ENCODE data around the gene TMEM256. TPM values are rescaled to one million over a fixed set of nuclear protein-coding genes. Genes with fewer than 3 reads are reported as not detected.
A peak's percentile ranks its signal among the peaks of the same experiment; 100 is the strongest.

The TMEM256 gene
- total and polyA plus RNA-seq, 7 experiments from 2014 or later = 31.5 to 64.9 (median 48.2) TPM

- Histone ChIP-seq H3K4me3 (ENCODE audit: low read length) (peak within 1 kb of the TSS; percentile 36), H3K9me3 (ENCODE audit: control insufficient read depth in 2 of 3, low read length in 3 of 3) (no peaks in the 10 kb centered on the region), H3K36me3 (ENCODE audit: control insufficient read depth in 2 of 3, insufficient read depth in 3 of 3, low read length in 3 of 3) (no peaks in the 10 kb centered on the region), H3K27ac (ENCODE audit: low read depth, low read length) (peak within 1 kb of the TSS; percentile 42), H3K27me3 (ENCODE audit: control insufficient read depth in 2 of 2, insufficient read depth in 2 of 2, low read length in 2 of 2) (peaks cover 12 to 24% of the 10 kb centered on the region in 2 donors), H3K4me1 (ENCODE audit: control insufficient read depth in 2 of 2, insufficient read depth in 2 of 2, low read length in 2 of 2) (peaks cover 16 to 47% of the 10 kb centered on the region in 2 donors)
- H3K36me3 Mint-ChIP-seq = peaks cover 0 to 31% (median 0%) of the 10 kb centered on the region in 5 donors
- peak within 1 kb of the TSS; percentile 78 to 96 (median 86) for H3K4me3 Mint-ChIP-seq
- peaks cover 28 to 54% (median 46%) of the 10 kb centered on the region in 7 donors for H3K4me1 Mint-ChIP-seq
- peaks cover 35 to 50% (median 46%) of the 10 kb centered on the region in 5 donors for H3K27me3 Mint-ChIP-seq
- CTCF ChIA-PET = interaction anchor here (0.8 to 5.2 kb wide), 3 partner anchors 84 to 121 kb away, joined by 3 to 67 read pairs (median 5); partner anchors contain the start of genes KCTD11 and TMEM95
- ATAC-seq (no peak), DNase-seq (peak in 1 of 9 donors; percentile 42)
- POLR2A ChIA-PET = interaction anchor here (0.7 to 7.5 kb wide), 7 partner anchors 12 to 150 kb away, joined by 3 to 79 read pairs (median 3); partner anchors contain the start of genes ACAP1, POLR2A and SOX15
- peaks cover 0 to 3% (median 0%) of the 10 kb centered on the region in 11 donors for H3K9me3 Mint-ChIP-seq
- intact Hi-C loops (cut with micrococcal nuclease) = loop anchor here (5.0 to 10.0 kb wide), 3 partner anchors 187 to 425 kb away; partner anchors contain the start of genes CTDNEP1 (in 1 of the 2), ELP5 (in 1 of the 2) and RNASEK (in 1 of the 2)
- peak within 1 kb of the TSS; percentile 33 to 76 (median 67) for H3K27ac Mint-ChIP-seq
Measured at GRCh38 chr17:7439462-7440112, 35.7 kb upstream of the TMEM256 start, which contains the start of gene FGF11. Gene FGF11 (plus strand): TSS chr17:7439512. CDS start chr17:7439621, 109 bp downstream.

GRCh38 chr17:7438656-7439460 is 35.0 kb upstream of the TMEM256 start:
- H3K27me3 ChIP-seq (ENCODE audit: control insufficient read depth in 2 of 2, insufficient read depth in 2 of 2, low read length in 2 of 2) = peaks cover 12 to 17% of the 10 kb centered on the region in 2 donors
- peak overlapping the region in 8 of 9 donors; percentile 24 to 76 (median 68) for H3K27ac Mint-ChIP-seq

GRCh38 chr17:7437950-7438614 is 34.2 kb upstream of the TMEM256 start:
- ATAC-seq = no peak
- intact Hi-C loops (cut with micrococcal nuclease) = loop anchor here (1.0 to 10.0 kb wide), 8 partner anchors 40 to 423 kb away; partner anchors contain the start of genes CTDNEP1 (in 1 of the 2), ELP5 (in 1 of the 2), RNASEK (in 1 of the 2) and SENP3 (in 1 of the 2)
- DNase-seq = peak; percentile 36 to 83 (median 54)
- Mint-ChIP-seq H3K27ac (peak overlapping the region in 7 of 9 donors; percentile 33 to 88 (median 83)), H3K36me3 (peaks cover 0 to 22% (median 0%) of the 10 kb centered on the region in 5 donors), H3K4me3 (peak overlapping the region; percentile 76 to 96 (median 86)), H3K9me3 (peaks cover 0 to 3% (median 0%) of the 10 kb centered on the region in 11 donors), H3K4me1 (peaks cover 28 to 47% (median 40%) of the 10 kb centered on the region in 7 donors), H3K27me3 (peaks cover 25 to 41% (median 35%) of the 10 kb centered on the region in 5 donors)
- peak overlapping the region; percentile 36 for H3K4me3 ChIP-seq (ENCODE audit: low read length)
- ChIA-PET POLR2A (interaction anchor here (0.8 to 5.3 kb wide), 10 partner anchors 8 to 249 kb away, joined by 3 to 116 read pairs (median 4); partner anchors contain the start of genes CHRNB1, MPDU1, POLR2A and SLC35G6), CTCF (interaction anchor here (0.7 to 5.2 kb wide), 6 partner anchors 15 to 151 kb away, joined by 3 to 67 read pairs (median 10); partner anchors contain the start of genes KCTD11 and TMEM95)
- H3K9me3 ChIP-seq (ENCODE audit: control insufficient read depth in 2 of 3, low read length in 3 of 3) = no peaks in the 10 kb centered on the region
- peak overlapping the region; percentile 42 for H3K27ac ChIP-seq (ENCODE audit: low read depth, low read length)
- H3K27me3 ChIP-seq (ENCODE audit: control insufficient read depth in 2 of 2, insufficient read depth in 2 of 2, low read length in 2 of 2) = peaks cover 12 to 17% of the 10 kb centered on the region in 2 donors
- H3K4me1 ChIP-seq (ENCODE audit: control insufficient read depth in 2 of 2, insufficient read depth in 2 of 2, low read length in 2 of 2) = peaks cover 16 to 47% of the 10 kb centered on the region in 2 donors
- no peaks in the 10 kb centered on the region for H3K36me3 ChIP-seq (ENCODE audit: control insufficient read depth in 2 of 3, insufficient read depth in 3 of 3, low read length in 3 of 3)

More at GRCh38 chr17:7438656-7439460, 35.0 kb upstream of the TMEM256 start:
- peaks cover 28 to 47% (median 40%) of the 10 kb centered on the region in 7 donors for H3K4me1 Mint-ChIP-seq
- no peaks in the 10 kb centered on the region for H3K36me3 ChIP-seq (ENCODE audit: control insufficient read depth in 2 of 3, insufficient read depth in 3 of 3, low read length in 3 of 3)
- ATAC-seq = no peak
- CTCF ChIA-PET = interaction anchor here (0.7 to 5.2 kb wide), 5 partner anchors 15 to 150 kb away, joined by 3 to 67 read pairs (median 16); partner anchors contain the start of genes KCTD11 and TMEM95
- H3K36me3 Mint-ChIP-seq = peaks cover 0 to 29% (median 0%) of the 10 kb centered on the region in 5 donors
- no peaks in the 10 kb centered on the region for H3K9me3 ChIP-seq (ENCODE audit: control insufficient read depth in 2 of 3, low read length in 3 of 3)
- DNase-seq = no peak
- POLR2A ChIA-PET = interaction anchor here (0.7 to 5.3 kb wide), 10 partner anchors 7 to 248 kb away, joined by 3 to 116 read pairs (median 18); partner anchors contain the start of genes CHRNB1, MPDU1, POLR2A and SLC35G6
- H3K27ac ChIP-seq (ENCODE audit: low read depth, low read length) = no peak overlapping the region
- peak overlapping the region; percentile 36 for H3K4me3 ChIP-seq (ENCODE audit: low read length)
- intact Hi-C loops (cut with micrococcal nuclease) = loop anchor here (5.0 to 10.0 kb wide), 3 partner anchors 187 to 424 kb away; partner anchors contain the start of genes CTDNEP1 (in 1 of the 2), ELP5 (in 1 of the 2) and RNASEK (in 1 of the 2)
- peaks cover 16 to 47% of the 10 kb centered on the region in 2 donors for H3K4me1 ChIP-seq (ENCODE audit: control insufficient read depth in 2 of 2, insufficient read depth in 2 of 2, low read length in 2 of 2)
- H3K9me3 Mint-ChIP-seq = peaks cover 0 to 3% (median 0%) of the 10 kb centered on the region in 11 donors
- peak overlapping the region; percentile 76 to 96 (median 86) for H3K4me3 Mint-ChIP-seq
- peaks cover 27 to 46% (median 42%) of the 10 kb centered on the region in 5 donors for H3K27me3 Mint-ChIP-seq

- CTCF ChIA-PET = interaction anchor here (0.9 to 5.2 kb wide), 22 partner anchors 8 to 249 kb away, joined by 3 to 67 read pairs (median 8); partner anchors contain the start of genes ACAP1, KCTD11, MPDU1 and NEURL4
- Mint-ChIP-seq H3K27me3 (peaks cover 25 to 35% (median 31%) of the 10 kb centered on the region in 5 donors), H3K4me1 (peaks cover 28 to 47% (median 39%) of the 10 kb centered on the region in 7 donors), H3K4me3 (peak overlapping the region; percentile 76 to 96 (median 88)), H3K36me3 (peaks cover 0 to 16% (median 0%) of the 10 kb centered on the region in 5 donors), H3K9me3 (peaks cover 0 to 3% (median 0%) of the 10 kb centered on the region in 11 donors), H3K27ac (peak overlapping the region in 5 of 9 donors; percentile 76 to 84 (median 83))
- peaks cover 16 to 47% of the 10 kb centered on the region in 2 donors for H3K4me1 ChIP-seq (ENCODE audit: control insufficient read depth in 2 of 2, insufficient read depth in 2 of 2, low read length in 2 of 2)
- peaks cover 12 to 17% of the 10 kb centered on the region in 2 donors for H3K27me3 ChIP-seq (ENCODE audit: control insufficient read depth in 2 of 2, insufficient read depth in 2 of 2, low read length in 2 of 2)
- POLR2A ChIA-PET = interaction anchor here (0.9 to 5.3 kb wide), 28 partner anchors 9 to 249 kb away, joined by 3 to 116 read pairs (median 12); partner anchors contain the start of genes ACAP1, ATP1B2, CHRNB1 and GPS2
- ATAC-seq (no peak), DNase-seq (peak in 1 of 9 donors; percentile 16)
- H3K27ac ChIP-seq (ENCODE audit: low read depth, low read length) = peak overlapping the region; percentile 27
- H3K36me3 ChIP-seq (ENCODE audit: control insufficient read depth in 2 of 3, insufficient read depth in 3 of 3, low read length in 3 of 3) = no peaks in the 10 kb centered on the region
- H3K4me3 ChIP-seq (ENCODE audit: low read length) = peak overlapping the region; percentile 27
- intact Hi-C loops (cut with micrococcal nuclease) = loop anchor here (1.0 to 10.0 kb wide), 8 partner anchors 41 to 423 kb away; partner anchors contain the start of genes CTDNEP1 (in 1 of the 2), ELP5 (in 1 of the 2), RNASEK (in 1 of the 2) and SENP3 (in 1 of the 2)
- H3K9me3 ChIP-seq (ENCODE audit: control insufficient read depth in 2 of 3, low read length in 3 of 3) = no peaks in the 10 kb centered on the region
Measured at GRCh38 chr17:7437369-7437863, 33.5 kb upstream of the TMEM256 start.

All from naive thymus-derived CD4-positive, alpha-beta T cell (primary cell).